Purkinje cell (primary cell): ENCODE results near the gene MAPK12. TPM values are rescaled to one million over a fixed set of nuclear protein-coding genes. Genes with fewer than 3 reads are reported as not detected.

Experiments used
- polyA plus RNA-seq: library from polyadenylated mRNA; unstranded; fragments of >200 nt; fragmentation: Nextera tagmentation; gene quantifications from 2 replicates; pipeline ENCODE4 v1.2.1, GENCODE V29; 2014

The MAPK12 gene
- 2.9 and 4.2 TPM in 2 replicates for polyA plus RNA-seq

DNA sequence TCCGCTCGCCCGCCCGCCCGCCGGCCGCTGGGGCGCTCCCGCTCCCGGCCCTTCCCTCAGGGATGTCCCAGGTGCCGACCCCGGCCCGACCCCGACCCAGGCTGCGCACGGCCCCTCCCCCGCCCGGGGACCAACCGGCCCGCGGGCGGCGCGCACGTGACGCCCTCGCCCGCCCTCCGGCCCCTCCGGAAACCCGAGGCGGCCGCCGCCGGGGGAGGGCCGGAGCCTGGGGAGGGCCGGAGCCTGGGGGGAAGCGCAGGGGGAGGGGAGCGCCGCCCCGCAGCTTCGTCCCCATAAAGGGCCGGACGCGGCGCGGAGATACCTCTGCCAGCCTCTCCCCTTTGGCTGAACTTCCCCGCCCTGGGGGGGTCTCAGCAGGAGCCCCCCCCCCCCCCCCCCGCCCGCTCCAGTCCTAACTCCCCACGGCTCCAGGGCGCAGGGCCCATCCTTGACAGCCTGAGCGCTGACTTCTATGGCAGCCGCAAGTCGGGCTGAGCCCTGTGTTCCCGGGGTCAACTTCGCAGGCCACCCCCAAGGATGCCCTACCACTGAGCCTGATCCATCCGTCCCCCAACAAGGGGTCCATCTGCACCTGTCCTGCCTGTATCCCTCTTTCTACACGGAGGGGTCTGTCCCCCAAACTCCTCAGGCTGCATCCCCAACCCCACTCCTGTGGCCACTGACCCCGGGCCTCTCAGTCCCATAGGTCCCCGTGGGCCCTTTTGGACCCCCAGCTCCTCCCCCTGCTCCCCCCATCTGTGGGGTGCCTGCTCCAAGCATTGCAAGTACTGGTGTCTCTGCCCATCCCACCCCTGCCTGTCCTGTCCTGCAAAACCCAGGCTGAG, at the start of gene MAPK12:
TSS of gene MAPK12 (minus strand) at position 69 of the 845 bp plus-strand sequence. CDS start 174 bp downstream, outside the sequence.

DNA sequence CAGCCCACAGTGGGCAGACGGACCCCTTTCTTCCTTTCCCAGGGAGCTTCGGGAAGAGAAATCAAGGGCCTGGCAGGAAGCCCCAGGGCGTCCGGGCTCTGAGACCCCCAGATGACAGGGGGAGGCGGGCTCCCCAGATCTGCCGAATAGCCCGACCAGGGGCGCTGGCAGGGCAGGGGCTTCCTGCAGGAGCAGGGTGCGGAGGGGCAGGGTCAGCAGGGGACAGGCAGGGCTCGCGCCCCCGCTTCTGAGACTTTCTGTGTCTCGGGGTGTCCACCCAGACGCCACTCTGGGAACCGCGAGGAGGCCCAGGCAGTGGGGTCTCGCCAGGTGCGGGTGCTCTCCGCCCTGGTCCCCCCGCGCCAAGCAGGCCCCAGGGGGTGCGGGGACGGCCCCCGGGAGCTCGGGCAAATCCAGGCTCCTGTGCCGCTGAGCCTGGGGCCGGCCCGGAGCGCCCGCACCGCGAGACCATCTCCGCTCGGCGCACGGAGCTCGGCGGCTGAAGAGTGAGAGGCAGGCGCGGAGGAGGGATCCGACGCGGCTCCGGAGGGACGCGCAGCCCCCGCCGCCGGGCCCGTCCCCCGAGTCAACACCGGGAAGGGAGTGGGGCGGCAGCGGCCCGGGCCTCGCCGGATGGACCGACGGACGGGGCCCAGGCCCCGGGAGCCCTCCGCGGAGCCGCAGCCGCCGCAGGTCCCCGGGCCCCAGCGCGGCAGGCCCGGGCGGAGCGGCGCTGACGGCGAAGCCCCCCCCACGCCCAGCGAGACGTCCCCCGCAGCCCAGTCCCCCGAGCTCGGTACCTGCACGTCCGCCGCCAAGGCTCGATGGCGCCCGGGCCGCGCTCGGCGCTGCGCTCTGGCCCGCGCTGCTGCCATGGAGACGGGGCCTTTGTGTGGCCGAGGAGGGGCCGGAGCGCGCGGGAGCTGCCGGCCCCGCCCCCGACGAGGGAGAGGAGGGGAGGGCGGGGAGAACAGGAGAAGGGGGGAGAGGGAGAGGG, 45.6 kb upstream of the MAPK12 start, which contains the start of gene PLXNB2:
TSS of gene PLXNB2 (minus strand) at position 894 of the 997 bp plus-strand sequence. CDS start 17,062 bp downstream, outside the sequence.

DNA sequence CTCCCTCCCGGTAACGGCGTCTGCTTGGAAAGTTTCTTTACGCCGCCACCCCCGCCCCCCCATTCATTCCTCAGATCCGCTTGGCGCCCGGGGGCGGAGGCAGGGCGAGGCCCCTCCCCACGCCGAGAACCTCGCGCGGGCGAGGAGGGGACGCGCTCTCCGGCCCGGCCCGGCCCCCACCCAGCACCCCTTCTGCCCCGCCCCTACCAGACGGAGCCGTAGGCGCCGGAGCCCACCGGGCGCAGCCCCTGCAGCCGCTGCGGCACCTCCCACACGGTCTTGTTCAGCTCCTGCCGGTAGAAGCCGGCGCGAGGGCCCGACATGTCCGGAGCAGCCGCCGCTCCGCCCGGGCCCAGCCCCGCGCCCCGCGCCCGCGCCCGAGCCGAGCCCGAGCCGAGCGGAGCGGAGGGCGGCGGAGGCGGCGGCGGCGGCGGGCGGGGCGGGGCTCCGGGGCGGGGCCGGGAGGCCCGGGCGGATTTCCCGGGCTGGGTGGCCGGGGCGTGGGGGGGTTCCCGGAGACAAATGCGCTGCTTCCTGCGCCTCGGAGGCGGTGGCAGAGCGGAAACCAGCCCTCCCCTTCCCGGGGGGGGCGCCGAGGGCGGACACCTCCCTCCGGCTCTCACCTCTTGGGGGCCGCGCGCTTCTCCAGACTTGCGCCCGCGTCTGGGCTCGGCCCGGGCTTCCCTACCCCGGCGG, 8.6 kb upstream of the MAPK12 start, which contains the start of gene MAPK11:
TSS of gene MAPK11 (minus strand) at position 411 of the 696 bp plus-strand sequence. CDS start at position 323, 88 bp downstream.

DNA sequence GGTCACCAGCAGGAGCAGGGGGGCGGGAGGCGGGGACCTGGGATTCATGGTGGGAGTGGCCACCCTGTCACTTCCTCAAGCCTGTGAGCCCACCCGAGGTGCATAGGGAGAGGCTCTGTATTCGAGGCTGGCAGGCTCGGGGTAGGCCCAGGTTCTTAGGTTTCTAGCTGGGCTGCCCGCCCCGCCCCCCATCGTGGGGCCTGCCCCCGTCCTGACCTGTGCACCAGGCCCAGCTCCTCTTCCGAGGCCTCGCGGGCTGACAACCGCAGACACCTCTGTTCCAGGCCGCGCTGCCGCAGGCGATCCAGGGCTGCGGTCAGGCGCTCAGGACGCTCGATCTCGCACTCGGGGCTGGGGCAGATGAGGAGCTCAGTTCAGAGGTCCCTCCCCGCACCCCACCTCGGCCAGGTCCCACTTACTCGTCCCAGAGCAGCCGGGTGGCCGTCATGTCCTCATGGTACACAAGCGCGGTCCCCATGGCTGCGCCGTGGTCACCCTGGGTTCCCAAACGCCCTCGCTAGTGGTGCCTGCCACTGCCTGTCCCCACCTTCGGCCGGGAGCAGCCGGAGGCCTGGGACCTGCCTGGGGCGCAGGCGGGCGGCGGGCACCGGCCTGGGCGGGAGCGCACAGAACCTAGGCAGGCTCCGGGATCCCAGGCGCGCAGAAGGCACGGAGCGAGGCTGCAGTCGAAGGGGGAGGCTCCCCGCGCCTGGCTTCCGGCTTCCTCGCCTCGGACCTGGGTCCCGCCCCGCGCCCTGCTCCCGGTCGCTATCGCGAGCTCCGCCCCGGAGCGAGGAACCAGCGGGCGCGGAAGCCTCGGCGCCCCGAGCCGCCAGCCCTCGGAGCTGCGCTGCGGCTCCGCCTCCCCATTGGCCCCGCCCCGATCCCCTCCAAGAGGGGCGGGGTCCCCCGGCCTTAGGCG, 10.7 kb downstream of the MAPK12 start, which contains the start of gene HDAC10:
TSS of gene HDAC10 (minus strand) at position 711 of the 922 bp plus-strand sequence. CDS start at position 478, 233 bp downstream.

DNA sequence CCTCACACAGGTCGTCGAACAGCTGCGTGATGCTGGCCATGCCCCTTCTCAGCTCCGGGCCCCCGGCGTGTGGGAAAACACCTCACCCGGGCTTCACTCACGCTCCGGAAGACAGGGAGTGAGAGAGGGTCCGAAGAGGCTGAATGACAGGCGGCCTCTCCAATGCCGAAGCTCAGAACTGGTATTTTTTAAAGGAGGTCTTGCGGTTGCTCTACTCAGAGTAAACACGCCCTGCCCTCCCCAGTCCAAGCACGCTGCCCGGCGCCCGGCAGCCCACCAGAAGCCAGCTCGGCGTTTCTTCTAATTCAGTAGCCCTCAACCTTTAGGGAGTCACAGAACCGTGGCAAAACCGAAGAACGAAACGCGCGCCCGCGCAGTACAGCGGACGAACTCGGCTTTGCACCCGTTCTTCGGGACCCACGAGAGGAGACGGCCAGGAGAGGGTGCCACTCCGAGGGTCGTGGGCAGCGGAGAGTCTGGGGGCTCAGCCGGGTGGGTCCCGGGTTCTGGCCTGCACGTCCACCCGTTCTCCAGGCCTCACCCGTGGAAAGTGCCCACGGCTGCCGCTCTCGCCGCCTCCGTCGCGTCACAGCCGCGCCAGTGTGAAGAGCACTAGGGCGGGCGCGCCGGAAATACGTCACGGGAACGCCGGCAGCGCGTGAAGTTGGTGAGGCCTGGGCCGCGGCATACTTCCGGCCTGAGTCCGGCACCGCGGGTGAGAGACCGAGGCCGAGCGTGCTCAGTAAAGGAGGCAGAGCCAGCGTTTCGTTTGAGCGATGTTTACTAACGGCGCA, 16.9 kb downstream of the MAPK12 start, which contains the start of gene TUBGCP6:
TSS of gene TUBGCP6 (minus strand) at position 604 of the 794 bp plus-strand sequence. CDS start at position 40, 564 bp downstream.

Other genes with a start within 250 kb of the MAPK12 start
- not detected in 2 replicates for gene IL17REL, start 248.9 kb downstream of the MAPK12 start, polyA plus RNA-seq
- not detected in 2 replicates for gene TTLL8, start 203.4 kb downstream of the MAPK12 start, polyA plus RNA-seq
- 1.1 and 2.5 TPM in 2 replicates for gene MLC1, start 176.3 kb downstream of the MAPK12 start, polyA plus RNA-seq
- 1.6 and 1.9 TPM in 2 replicates for gene MOV10L1, start 171.7 kb downstream of the MAPK12 start, polyA plus RNA-seq
- gene PANX2, start 91.0 kb downstream of the MAPK12 start, polyA plus RNA-seq, result 0.11 and 0.43 TPM in 2 replicates
- gene TRABD, start 75.8 kb downstream of the MAPK12 start, polyA plus RNA-seq, result not detected in 2 replicates
- 1.1 and 1.2 TPM in 2 replicates for gene SELENOO, start 60.7 kb downstream of the MAPK12 start, polyA plus RNA-seq
- 3.2 and 3.3 TPM in 2 replicates for gene TUBGCP6, start 16.7 kb downstream of the MAPK12 start, polyA plus RNA-seq
- gene HDAC10, start 10.4 kb downstream of the MAPK12 start, polyA plus RNA-seq, result not detected in 2 replicates
- 1.1 and 1.4 TPM in 2 replicates for gene MAPK11, start 8.7 kb upstream of the MAPK12 start, polyA plus RNA-seq
- gene PLXNB2, start 46.0 kb upstream of the MAPK12 start, polyA plus RNA-seq, result 0.84 and 0.95 TPM in 2 replicates
- 1.9 and 2.6 TPM in 2 replicates for gene DENND6B, start 65.3 kb upstream of the MAPK12 start, polyA plus RNA-seq
- gene PPP6R2, start 81.6 kb upstream of the MAPK12 start, polyA plus RNA-seq, result 1.7 and 2.1 TPM in 2 replicates
- gene SBF1, start 213.4 kb upstream of the MAPK12 start, polyA plus RNA-seq, result 0.35 and 0.56 TPM in 2 replicates
- not detected in 2 replicates for gene ADM2, start 219.9 kb upstream of the MAPK12 start, polyA plus RNA-seq
- not detected in 2 replicates for gene MIOX, start 225.2 kb upstream of the MAPK12 start, polyA plus RNA-seq
- 0.59 and 1.1 TPM in 2 replicates for gene LMF2, start 246.0 kb upstream of the MAPK12 start, polyA plus RNA-seq
- 3.5 and 3.7 TPM in 2 replicates for gene NCAPH2, start 246.5 kb upstream of the MAPK12 start, polyA plus RNA-seq